Mesenchymal stem cell (in vitro differentiated cells and primary cell): ENCODE data around the gene TTLL6.

Source experiments
- DNase-seq: peaks from one replicate; pipeline ENCODE4 v3.0.0-alpha.2; 2013
- H2AFZ ChIP-seq: one replicate; pipeline ENCODE4 v1.6.1; 2013; ENCODE audit warnings: low read depth, mild to moderate bottlenecking, control low read depth, inconsistent platforms, low read length, moderate library complexity
- H2AK5ac ChIP-seq: 2 replicates; pipeline ENCODE4 v1.6.1; 2013; ENCODE audit warnings: low read length, moderate library complexity, mild to moderate bottlenecking, inconsistent platforms; ENCODE audit not compliant: severe bottlenecking
- H2BK120ac ChIP-seq: one replicate; pipeline ENCODE4 v1.6.1; 2013; ENCODE audit warnings: low read depth, mild to moderate bottlenecking, inconsistent platforms, low read length, moderate library complexity
- H2BK12ac ChIP-seq, 2 experiments: one replicate each; pipeline ENCODE4 v1.6.1; 2013; ENCODE audit warnings: inconsistent platforms in 2 of 2, low read length in 2 of 2, mild to moderate bottlenecking in 2 of 2, moderate library complexity in 2 of 2, control low read depth in 1 of 2
- H2BK15ac ChIP-seq: one replicate; pipeline ENCODE4 v1.6.1; 2013; ENCODE audit warnings: mild to moderate bottlenecking, low read depth, inconsistent platforms; ENCODE audit not compliant: poor library complexity, severe bottlenecking
- H2BK5ac ChIP-seq: 2 replicates; pipeline ENCODE4 v1.6.1; 2013; ENCODE audit warnings: low read depth, mild to moderate bottlenecking, low read length, control low read depth, inconsistent platforms; ENCODE audit not compliant: poor library complexity, severe bottlenecking
- H3K14ac ChIP-seq, 2 experiments: one replicate each; pipeline ENCODE4 v1.6.1; 2013; ENCODE audit warnings: inconsistent platforms in 2 of 2, low read length in 2 of 2, control low read depth in 1 of 2, mild to moderate bottlenecking in 1 of 2, moderate library complexity in 1 of 2
- H3K18ac ChIP-seq, 2 experiments: one replicate each; pipeline ENCODE4 v1.6.1; 2013; ENCODE audit warnings: inconsistent platforms in 2 of 2, low read length in 2 of 2, control low read depth in 1 of 2, low read depth in 1 of 2, mild to moderate bottlenecking in 1 of 2
- H3K23ac ChIP-seq, 2 experiments: one replicate each; pipeline ENCODE4 v1.6.1; 2013; ENCODE audit warnings: inconsistent platforms in 2 of 2, low read length in 2 of 2, mild to moderate bottlenecking in 2 of 2, moderate library complexity in 2 of 2, control low read depth in 1 of 2
- H3K27ac ChIP-seq: 2 replicates; pipeline ENCODE4 v1.5.1; 2013; ENCODE audit warnings: mild to moderate bottlenecking, moderate library complexity, low read length, control low read depth, inconsistent platforms; ENCODE audit not compliant: poor library complexity, severe bottlenecking
- H3K27me3 ChIP-seq, 2 experiments: 2 replicates each; pipeline versions ENCODE4 v1.6.1 to v1.7.0; 2013; ENCODE audit warnings: low read length in 2 of 2, mild to moderate bottlenecking in 2 of 2, moderate library complexity in 2 of 2, control low read depth in 1 of 2, inconsistent platforms in 1 of 2; ENCODE audit not compliant: control insufficient read depth in 1 of 2, insufficient read depth in 1 of 2
- H3K36me3 ChIP-seq, 2 experiments: 2 replicates each; pipeline versions ENCODE4 v1.6.1 to v1.7.0; 2013; ENCODE audit warnings: low read length in 2 of 2, control low read depth in 1 of 2, inconsistent platforms in 1 of 2, low read depth in 1 of 2, mild to moderate bottlenecking in 1 of 2; ENCODE audit not compliant: insufficient read depth in 2 of 2, control insufficient read depth in 1 of 2
- H3K4ac ChIP-seq, 2 experiments: one replicate each; pipeline ENCODE4 v1.6.1; 2013; ENCODE audit warnings: inconsistent platforms in 2 of 2, low read length in 2 of 2, mild to moderate bottlenecking in 2 of 2, moderate library complexity in 2 of 2, control low read depth in 1 of 2, low read depth in 1 of 2
- H3K4me1 ChIP-seq: 2 replicates; pipeline ENCODE4 v1.6.1; 2013; ENCODE audit warnings: low read depth, low read length, control low read depth; ENCODE audit not compliant: control insufficient read depth, insufficient read depth
- H3K4me2 ChIP-seq: 2 replicates; pipeline ENCODE4 v1.6.1; 2013; ENCODE audit warnings: low read length, mild to moderate bottlenecking, inconsistent platforms; ENCODE audit not compliant: poor library complexity, severe bottlenecking
- H3K4me3 ChIP-seq, 2 experiments: 2 replicates each; pipeline versions ENCODE4 v1.5.1 to v1.7.0; 2013; ENCODE audit warnings: low read length in 2 of 2, mild to moderate bottlenecking in 2 of 2, control low read depth in 1 of 2, low read depth in 1 of 2; ENCODE audit not compliant: insufficient read depth in 1 of 2
- H3K79me1 ChIP-seq: replicated peaks from 2 replicates; pipeline ENCODE4 v1.6.1; 2013; ENCODE audit warnings: mild to moderate bottlenecking, control low read depth, low read length, inconsistent platforms; ENCODE audit not compliant: poor library complexity, severe bottlenecking
- H3K9ac ChIP-seq: 2 replicates; pipeline ENCODE4 v1.7.0; 2013; ENCODE audit warnings: mild to moderate bottlenecking, low read length, moderate library complexity
- H3K9me3 ChIP-seq: 2 replicates; pipeline ENCODE4 v1.7.0; 2013; ENCODE audit warnings: mild to moderate bottlenecking, low read length; ENCODE audit not compliant: control insufficient read depth
- H4K8ac ChIP-seq: one replicate; pipeline ENCODE4 v1.6.1; 2013; ENCODE audit warnings: inconsistent platforms, mild to moderate bottlenecking, low read length, moderate library complexity
- H4K91ac ChIP-seq: one replicate; pipeline ENCODE4 v1.6.1; 2013; ENCODE audit warnings: mild to moderate bottlenecking, low read length, inconsistent platforms
- WGBS: methylation state at CpG from one replicate; pipeline ENCODE4 v1.1.7; 2013; ENCODE audit warnings: mixed read lengths; 5-methylcytosine and 5-hydroxymethylcytosine counted together

The TTLL6 gene

GRCh38 chr17:48724251-48725003, 92.6 kb downstream of the TTLL6 start:
- Histone ChIP-seq H2BK12ac (no peak overlapping the region), H2BK15ac (peak overlapping the region; percentile 57), H4K91ac (peak overlapping the region; percentile 53), H2AFZ (no peak overlapping the region), H3K27ac (no peak overlapping the region), H3K4me1 (peaks cover 24% of the 10 kb centered on the region), H2AK5ac (no peak overlapping the region), H4K8ac (no peak overlapping the region), H3K27me3 (peaks cover 99 to 100% of the 10 kb centered on the region in 2 experiments), H3K36me3 (peaks cover 0 to 3% of the 10 kb centered on the region in 2 experiments), H3K9me3 (no peaks in the 10 kb centered on the region), H3K14ac (no peak overlapping the region), H3K4ac (no peak overlapping the region), H2BK120ac (no peak overlapping the region), H3K79me1 (no peaks in the 10 kb centered on the region), H3K18ac (no peak overlapping the region), H3K4me2 (no peak overlapping the region), H3K4me3 (peak overlapping the region in 1 of 2 experiments; percentile 68), H3K9ac (peak overlapping the region; percentile 41), H3K23ac (no peak overlapping the region), H2BK5ac (no peak overlapping the region)
- DNase-seq, result peak; percentile 83
- 16% methylated on average over 24 of the region's 32 CpGs for WGBS

- no peak overlapping the region for H3K4ac ChIP-seq
- no peak overlapping the region for H2BK5ac ChIP-seq
- peaks cover under 1% of the 10 kb centered on the region for H3K9me3 ChIP-seq
- peak overlapping the region; percentile 26 to 37 for H3K18ac ChIP-seq
- no peak overlapping the region for H2BK15ac ChIP-seq
- H3K4me2 ChIP-seq, result peak overlapping the region; percentile 63
- H2AFZ ChIP-seq, result peak overlapping the region; percentile 49
- peaks cover 0 to 3% of the 10 kb centered on the region in 2 experiments for H3K36me3 ChIP-seq
- peak overlapping the region in 1 of 2 experiments; percentile 8 for H2BK12ac ChIP-seq
- H3K27ac ChIP-seq, result no peak overlapping the region
- no peak overlapping the region for H4K91ac ChIP-seq
- H2BK120ac ChIP-seq, result no peak overlapping the region
- H3K23ac ChIP-seq, result no peak overlapping the region
- H3K14ac ChIP-seq, result no peak overlapping the region
- peaks cover 31% of the 10 kb centered on the region for H3K4me1 ChIP-seq
- H3K27me3 ChIP-seq, result peaks cover 99 to 100% of the 10 kb centered on the region in 2 experiments
- H3K4me3 ChIP-seq, result peak overlapping the region in 1 of 2 experiments; percentile 23
- DNase-seq, result peak; percentile 33
- WGBS, result 5% methylated on average over 38 of the region's 42 CpGs
- no peaks in the 10 kb centered on the region for H3K79me1 ChIP-seq
- no peak overlapping the region for H3K9ac ChIP-seq
- H2AK5ac ChIP-seq, result no peak overlapping the region
- H4K8ac ChIP-seq, result peak overlapping the region; percentile 29
These were observed 93.4 kb downstream of the TTLL6 start for GRCh38 chr17:48723423-48724250.

DNA sequence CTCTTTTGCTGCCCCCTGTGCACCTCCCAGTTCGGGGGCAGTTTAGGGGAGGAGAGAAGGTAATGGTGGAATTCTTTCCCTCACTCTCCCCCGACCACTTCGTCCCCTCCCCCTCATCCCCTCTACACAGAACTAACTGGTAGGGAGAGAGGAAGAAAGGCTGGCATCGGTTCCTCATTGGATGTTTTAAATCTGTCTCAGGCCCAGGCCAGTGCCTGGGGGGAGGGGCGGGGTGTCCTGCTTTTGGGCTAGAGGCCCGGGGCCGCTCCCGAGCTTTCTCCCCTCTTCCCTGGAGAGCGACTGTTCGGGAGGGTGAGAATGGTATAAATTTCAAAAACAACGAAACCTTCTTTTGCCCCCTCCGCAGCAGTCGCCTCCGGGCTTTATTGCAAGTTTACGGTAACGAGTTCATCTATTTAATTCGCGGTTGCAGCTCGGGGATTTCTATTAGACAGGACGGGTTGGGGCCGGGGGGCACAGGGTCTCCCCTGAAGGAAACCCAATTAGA, 94.1 kb downstream of the TTLL6 start, which contains the start of gene PRAC2:
TSS of gene PRAC2 (plus strand) at position 271 of the 508 bp plus-strand sequence. CDS start 1,226 bp downstream, outside the sequence.
- no peak within 1 kb of the TSS for H2BK15ac ChIP-seq
- H2BK5ac ChIP-seq, result no peak within 1 kb of the TSS
- no peak within 1 kb of the TSS for H3K9ac ChIP-seq
- H4K91ac ChIP-seq, result no peak within 1 kb of the TSS
- H3K4me3 ChIP-seq, result peak within 1 kb of the TSS in 1 of 2 experiments; percentile 23
- H2BK120ac ChIP-seq, result no peak within 1 kb of the TSS
- H3K4me1 ChIP-seq, result peaks cover 27% of the 10 kb centered on the region
- no peak within 1 kb of the TSS for H2AK5ac ChIP-seq
- no peak within 1 kb of the TSS for H3K23ac ChIP-seq
- H4K8ac ChIP-seq, result peak within 1 kb of the TSS; percentile 75
- H2BK12ac ChIP-seq, result peak within 1 kb of the TSS in 1 of 2 experiments; percentile 8
- no peak within 1 kb of the TSS for H3K14ac ChIP-seq
- H2AFZ ChIP-seq, result peak within 1 kb of the TSS; percentile 49
- no peaks in the 10 kb centered on the region for H3K79me1 ChIP-seq
- H3K27ac ChIP-seq, result no peak within 1 kb of the TSS
- peaks cover 99 to 100% of the 10 kb centered on the region in 2 experiments for H3K27me3 ChIP-seq
- H3K4me2 ChIP-seq, result peak within 1 kb of the TSS; percentile 63
- DNase-seq, result peak; percentile 15
- H3K9me3 ChIP-seq, result peaks cover 6% of the 10 kb centered on the region
- 13% methylated on average over 15 of the region's 21 CpGs for WGBS
- peak within 1 kb of the TSS; percentile 26 to 37 for H3K18ac ChIP-seq
- no peak within 1 kb of the TSS for H3K4ac ChIP-seq
- peaks cover 0 to 3% of the 10 kb centered on the region in 2 experiments for H3K36me3 ChIP-seq
